Natural killer cell (primary cell): Measurements from ENCODE around the gene NTM. TPM values are rescaled to one million over a fixed set of nuclear protein-coding genes. Genes with fewer than 3 reads are reported as not detected.

Source experiments
- ATAC-seq, 3 donors: fragments of 150-1000 bp in 2 of 3; fragments of 200-7000 bp in 1 of 3; cut with Tn5 transposase; 1 replicate in 1 of 3; 2 replicates in 2 of 3; pipeline ENCODE4 v1.10.0; 2021; ENCODE audit warnings: mild to moderate bottlenecking in 2 of 3, moderate library complexity in 2 of 3
- DNase-seq, 2 donors: peaks; one replicate each; pipeline versions ENCODE4 v3.0.0 to v3.0.0-alpha.2; 2013 to 2021; ENCODE audit warnings: mixed read lengths in 1 of 2
- H3K27ac ChIP-seq: one replicate; pipeline ENCODE4 v1.5.1; 2013; ENCODE audit warnings: mild to moderate bottlenecking, low read length
- H3K27me3 ChIP-seq: one replicate; pipeline ENCODE4 v1.6.1; 2013; ENCODE audit warnings: low read length; ENCODE audit not compliant: control insufficient read depth, insufficient read depth
- H3K36me3 ChIP-seq: one replicate; pipeline ENCODE4 v1.6.1; 2013; ENCODE audit warnings: low read length; ENCODE audit not compliant: control insufficient read depth, insufficient read depth
- H3K4me1 ChIP-seq: one replicate; pipeline ENCODE4 v1.6.1; 2013; ENCODE audit warnings: low read length; ENCODE audit not compliant: control insufficient read depth, insufficient read depth
- H3K4me3 ChIP-seq: one replicate; pipeline ENCODE4 v1.5.1; 2013; ENCODE audit warnings: low read length
- H3K9me3 ChIP-seq: one replicate; pipeline ENCODE4 v1.6.1; 2013; ENCODE audit warnings: low read length; ENCODE audit not compliant: control insufficient read depth, insufficient read depth
- H3K27ac Mint-ChIP-seq, 2 donors: one replicate each; pipeline ENCODE4 v1.8.0; 2022; ENCODE audit warnings: mild to moderate bottlenecking in 2 of 2, mixed read lengths in 2 of 2, moderate library complexity in 1 of 2
- H3K27me3 Mint-ChIP-seq, 2 donors: one replicate each; pipeline ENCODE4 v1.8.0; 2022; ENCODE audit warnings: low read depth in 2 of 2, mixed read lengths in 2 of 2
- H3K36me3 Mint-ChIP-seq: one replicate; pipeline ENCODE4 v1.8.0; 2022; ENCODE audit warnings: mixed read lengths
- H3K4me1 Mint-ChIP-seq, 2 donors: one replicate each; pipeline ENCODE4 v1.8.0; 2022; ENCODE audit warnings: mixed read lengths in 2 of 2
- H3K4me3 Mint-ChIP-seq: one replicate; pipeline ENCODE4 v1.8.0; 2022; ENCODE audit warnings: mild to moderate bottlenecking, moderate library complexity, mixed read lengths
- H3K9me3 Mint-ChIP-seq, 2 donors: one replicate each; pipeline ENCODE4 v1.8.0; 2022; ENCODE audit warnings: mixed read lengths in 2 of 2
- WGBS: methylation state at CpG from one replicate; pipeline ENCODE4 v1.1.7; 2013; ENCODE audit warnings: missing lambda C conversion rate; ENCODE audit not compliant: insufficient coverage; 5-methylcytosine and 5-hydroxymethylcytosine counted together
- intact Hi-C: fragments of 100-400 bp; cut with micrococcal nuclease; formaldehyde crosslinking; loops from one replicate; pipeline ENCODE4 v1.14.2; 2022
- total RNA-seq, 4 donors: library from RNA; stranded (reverse); fragments of 120-200 nt in 1 of 4; gene quantifications; one replicate each; pipeline versions ENCODE4 v1.2.3 to v1.2.4, GENCODE V29; 2013 to 2022
- TF ChIP-seq, protein P1 (sequence below): fragments of 200-600 bp; IDR thresholded peaks from one replicate; pipeline ENCODE4 v1.8.0; 2022; ENCODE audit warnings: antibody characterized with exemption

Gene NTM
- total RNA-seq, 3 donors from 2014 or later (not counting 1 experiment from before 2014, with no cell fraction given), result not detected

DNA sequence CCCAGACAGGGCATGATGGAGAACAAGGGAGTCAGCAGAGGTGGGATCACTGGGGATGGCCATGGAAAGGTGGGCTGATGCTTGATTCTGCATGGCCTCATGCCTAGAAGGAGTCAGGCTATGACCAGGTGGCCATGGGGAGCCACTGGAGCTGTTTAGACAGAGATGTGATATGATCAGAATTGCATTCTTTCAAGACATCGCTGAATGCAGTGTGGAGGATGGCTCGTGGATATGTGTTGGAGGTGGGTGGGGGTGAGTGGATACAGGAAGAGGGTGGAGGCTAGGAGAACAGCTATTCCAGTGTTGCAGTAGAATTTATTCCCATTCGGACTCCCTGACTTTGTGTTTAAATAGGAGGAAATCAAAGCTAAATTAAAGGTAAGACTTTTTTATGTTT is 841.1 kb downstream of the NTM start:
- WGBS, result 89% methylated on average over 3 of the region's 3 CpGs
- no peak overlapping the region for H3K4me3 ChIP-seq
- H3K27ac ChIP-seq, result no peak overlapping the region
- TF ChIP-seq, protein P1, sequence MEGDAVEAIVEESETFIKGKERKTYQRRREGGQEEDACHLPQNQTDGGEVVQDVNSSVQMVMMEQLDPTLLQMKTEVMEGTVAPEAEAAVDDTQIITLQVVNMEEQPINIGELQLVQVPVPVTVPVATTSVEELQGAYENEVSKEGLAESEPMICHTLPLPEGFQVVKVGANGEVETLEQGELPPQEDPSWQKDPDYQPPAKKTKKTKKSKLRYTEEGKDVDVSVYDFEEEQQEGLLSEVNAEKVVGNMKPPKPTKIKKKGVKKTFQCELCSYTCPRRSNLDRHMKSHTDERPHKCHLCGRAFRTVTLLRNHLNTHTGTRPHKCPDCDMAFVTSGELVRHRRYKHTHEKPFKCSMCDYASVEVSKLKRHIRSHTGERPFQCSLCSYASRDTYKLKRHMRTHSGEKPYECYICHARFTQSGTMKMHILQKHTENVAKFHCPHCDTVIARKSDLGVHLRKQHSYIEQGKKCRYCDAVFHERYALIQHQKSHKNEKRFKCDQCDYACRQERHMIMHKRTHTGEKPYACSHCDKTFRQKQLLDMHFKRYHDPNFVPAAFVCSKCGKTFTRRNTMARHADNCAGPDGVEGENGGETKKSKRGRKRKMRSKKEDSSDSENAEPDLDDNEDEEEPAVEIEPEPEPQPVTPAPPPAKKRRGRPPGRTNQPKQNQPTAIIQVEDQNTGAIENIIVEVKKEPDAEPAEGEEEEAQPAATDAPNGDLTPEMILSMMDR, result no peak
- DNase-seq, result no peak
- Mint-ChIP-seq H3K4me1 (no peaks in the 10 kb centered on the region), H3K27ac (no peak overlapping the region), H3K27me3 (no peaks in the 10 kb centered on the region), H3K36me3 (no peaks in the 10 kb centered on the region), H3K9me3 (peaks cover 6 to 12% of the 10 kb centered on the region in 2 donors), H3K4me3 (no peak overlapping the region)
- no peaks in the 10 kb centered on the region for H3K27me3 ChIP-seq
- intact Hi-C loops, result no loop called here
- H3K4me1 ChIP-seq, result no peaks in the 10 kb centered on the region
- no peaks in the 10 kb centered on the region for H3K9me3 ChIP-seq
- ATAC-seq, result no peak
- no peaks in the 10 kb centered on the region for H3K36me3 ChIP-seq

- Mint-ChIP-seq H3K36me3 (no peaks in the 10 kb centered on the region), H3K27me3 (no peaks in the 10 kb centered on the region), H3K4me1 (no peaks in the 10 kb centered on the region), H3K9me3 (peaks cover 10 to 13% of the 10 kb centered on the region in 2 donors), H3K4me3 (no peak overlapping the region), H3K27ac (no peak overlapping the region)
- H3K36me3 ChIP-seq, result no peaks in the 10 kb centered on the region
- no peak overlapping the region for H3K27ac ChIP-seq
- no peaks in the 10 kb centered on the region for H3K4me1 ChIP-seq
- TF ChIP-seq, protein P1, result no peak
- H3K9me3 ChIP-seq, result no peaks in the 10 kb centered on the region
- intact Hi-C loops, result no loop called here
- H3K27me3 ChIP-seq, result no peaks in the 10 kb centered on the region
- 79% methylated on average over 5 of the region's 5 CpGs for WGBS
- DNase-seq (no peak), ATAC-seq (no peak)
- H3K4me3 ChIP-seq, result no peak overlapping the region
Observed at GRCh38 chr11:132217856-132218255, 847.4 kb downstream of the NTM start.

DNA sequence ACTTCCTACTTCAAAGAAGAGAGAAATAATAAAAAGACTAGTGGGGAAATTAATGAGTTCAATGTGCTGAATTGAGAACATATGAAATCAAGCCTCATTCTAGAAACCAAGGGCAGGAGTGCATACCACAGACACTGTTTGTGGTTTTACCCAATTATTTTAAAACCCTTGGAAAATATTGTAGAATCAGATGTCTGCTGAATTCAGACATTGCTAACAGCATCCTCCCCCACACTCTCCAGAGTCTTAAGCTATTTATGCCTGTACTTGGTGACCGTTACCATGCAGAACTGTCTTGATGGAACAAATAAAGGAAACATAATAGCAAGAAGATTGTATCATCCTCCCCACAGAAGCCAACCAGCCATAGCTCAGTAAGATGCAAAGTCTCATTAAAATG is 850.1 kb downstream of the NTM start:
- Histone ChIP-seq H3K36me3 (no peaks in the 10 kb centered on the region), H3K27me3 (no peaks in the 10 kb centered on the region), H3K4me3 (no peak overlapping the region), H3K4me1 (no peaks in the 10 kb centered on the region), H3K27ac (no peak overlapping the region), H3K9me3 (no peaks in the 10 kb centered on the region)
- ATAC-seq, result no peak
- TF ChIP-seq, protein P1, result no peak
- Mint-ChIP-seq H3K4me1 (no peaks in the 10 kb centered on the region), H3K27ac (no peak overlapping the region), H3K27me3 (no peaks in the 10 kb centered on the region), H3K9me3 (peaks cover 12 to 14% of the 10 kb centered on the region in 2 donors), H3K4me3 (no peak overlapping the region), H3K36me3 (no peaks in the 10 kb centered on the region)
- no peak for DNase-seq
- WGBS, result 86% methylated on average over 1 of the region's 1 CpG
- intact Hi-C loops, result no loop called here

DNA sequence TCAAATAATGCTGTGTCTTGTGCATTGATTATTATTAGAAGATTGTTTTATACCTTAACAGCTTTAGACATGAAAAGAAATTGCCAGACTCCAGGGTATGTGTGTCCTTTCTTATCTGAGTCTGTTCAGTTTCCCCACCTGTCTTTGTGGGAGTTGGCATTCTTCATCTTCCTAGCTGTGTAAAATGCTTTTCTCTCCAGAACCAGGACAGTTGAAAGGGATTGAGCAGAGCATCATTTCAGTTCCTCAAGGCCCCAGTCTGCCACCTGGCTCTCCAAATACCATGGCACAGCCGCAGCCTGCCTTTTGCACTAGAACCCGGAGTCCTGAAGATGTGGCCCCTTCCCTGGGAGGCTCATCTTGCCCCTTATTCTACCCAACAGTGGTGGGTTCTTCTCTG is 851.9 kb downstream of the NTM start:
- Mint-ChIP-seq H3K4me3 (no peak overlapping the region), H3K27me3 (no peaks in the 10 kb centered on the region), H3K4me1 (no peaks in the 10 kb centered on the region), H3K36me3 (no peaks in the 10 kb centered on the region), H3K9me3 (peaks cover 12 to 16% of the 10 kb centered on the region in 2 donors), H3K27ac (no peak overlapping the region)
- no peaks in the 10 kb centered on the region for H3K4me1 ChIP-seq
- no peaks in the 10 kb centered on the region for H3K27me3 ChIP-seq
- WGBS, result 75% methylated on average over 2 of the region's 2 CpGs
- no peaks in the 10 kb centered on the region for H3K36me3 ChIP-seq
- H3K27ac ChIP-seq, result no peak overlapping the region
- H3K9me3 ChIP-seq, result no peaks in the 10 kb centered on the region
- no peak for DNase-seq
- no peak overlapping the region for H3K4me3 ChIP-seq
- no peak for ATAC-seq
- TF ChIP-seq, protein P1, result no peak
- intact Hi-C loops, result no loop called here
